T47D (cell line): ENCODE data around the gene EXOC6.

ENCODE experiments used
- DNase-seq, 2 experiments: peaks; one replicate each; pipeline versions ENCODE4 v3.0.0 to v3.0.0-alpha.2; 2011 to 2012; ENCODE audit warnings: low read depth in 1 of 2, low spot score in 1 of 2
- JUND ChIP-seq: IDR thresholded peaks from 2 replicates; pipeline ENCODE4 v1.6.1; 2012; ENCODE audit warnings: low read depth
- in situ Hi-C: cut with HindIII; loops from 2 replicates; pipeline ENCODE4 v1.10.0; 2016; ENCODE audit warnings: low sequenced_read_pairs, low pct_unique_long_range_greater_than_20kb

Gene EXOC6, protein sequence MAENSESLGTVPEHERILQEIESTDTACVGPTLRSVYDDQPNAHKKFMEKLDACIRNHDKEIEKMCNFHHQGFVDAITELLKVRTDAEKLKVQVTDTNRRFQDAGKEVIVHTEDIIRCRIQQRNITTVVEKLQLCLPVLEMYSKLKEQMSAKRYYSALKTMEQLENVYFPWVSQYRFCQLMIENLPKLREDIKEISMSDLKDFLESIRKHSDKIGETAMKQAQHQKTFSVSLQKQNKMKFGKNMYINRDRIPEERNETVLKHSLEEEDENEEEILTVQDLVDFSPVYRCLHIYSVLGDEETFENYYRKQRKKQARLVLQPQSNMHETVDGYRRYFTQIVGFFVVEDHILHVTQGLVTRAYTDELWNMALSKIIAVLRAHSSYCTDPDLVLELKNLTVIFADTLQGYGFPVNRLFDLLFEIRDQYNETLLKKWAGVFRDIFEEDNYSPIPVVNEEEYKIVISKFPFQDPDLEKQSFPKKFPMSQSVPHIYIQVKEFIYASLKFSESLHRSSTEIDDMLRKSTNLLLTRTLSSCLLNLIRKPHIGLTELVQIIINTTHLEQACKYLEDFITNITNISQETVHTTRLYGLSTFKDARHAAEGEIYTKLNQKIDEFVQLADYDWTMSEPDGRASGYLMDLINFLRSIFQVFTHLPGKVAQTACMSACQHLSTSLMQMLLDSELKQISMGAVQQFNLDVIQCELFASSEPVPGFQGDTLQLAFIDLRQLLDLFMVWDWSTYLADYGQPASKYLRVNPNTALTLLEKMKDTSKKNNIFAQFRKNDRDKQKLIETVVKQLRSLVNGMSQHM

GRCh38 chr10:92848441-92849233, at the start of gene EXOC6:
Gene EXOC6 (plus strand): TSS chr10:92848520. CDS start chr10:92848534, 14 bp downstream.
- in situ Hi-C loops, result no loop called here
- no peak for TF ChIP-seq JUND
- peak; percentile 86 to 94 for DNase-seq

DNA sequence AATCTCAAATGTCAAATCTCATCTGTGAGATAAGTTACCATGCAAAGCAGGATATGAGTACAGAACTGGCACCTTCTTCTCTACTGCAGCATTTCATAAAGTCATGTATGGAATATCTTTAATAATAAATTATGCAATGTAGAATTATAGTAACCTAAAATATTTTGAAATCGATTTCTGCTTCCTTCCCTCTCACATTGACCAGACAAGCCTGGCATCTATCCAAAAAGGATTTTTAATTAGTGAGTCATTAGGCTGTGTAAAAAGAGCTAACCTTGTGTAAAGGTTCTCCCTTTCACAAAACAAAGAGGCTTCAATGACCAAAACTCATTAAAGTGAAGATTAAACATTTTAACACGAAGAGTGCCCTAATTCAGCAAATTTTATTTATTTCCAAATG, 48.8 kb upstream of the EXOC6 start:
- no peak for TF ChIP-seq JUND
- in situ Hi-C loops, result no loop called here
- DNase-seq, result no peak

DNA sequence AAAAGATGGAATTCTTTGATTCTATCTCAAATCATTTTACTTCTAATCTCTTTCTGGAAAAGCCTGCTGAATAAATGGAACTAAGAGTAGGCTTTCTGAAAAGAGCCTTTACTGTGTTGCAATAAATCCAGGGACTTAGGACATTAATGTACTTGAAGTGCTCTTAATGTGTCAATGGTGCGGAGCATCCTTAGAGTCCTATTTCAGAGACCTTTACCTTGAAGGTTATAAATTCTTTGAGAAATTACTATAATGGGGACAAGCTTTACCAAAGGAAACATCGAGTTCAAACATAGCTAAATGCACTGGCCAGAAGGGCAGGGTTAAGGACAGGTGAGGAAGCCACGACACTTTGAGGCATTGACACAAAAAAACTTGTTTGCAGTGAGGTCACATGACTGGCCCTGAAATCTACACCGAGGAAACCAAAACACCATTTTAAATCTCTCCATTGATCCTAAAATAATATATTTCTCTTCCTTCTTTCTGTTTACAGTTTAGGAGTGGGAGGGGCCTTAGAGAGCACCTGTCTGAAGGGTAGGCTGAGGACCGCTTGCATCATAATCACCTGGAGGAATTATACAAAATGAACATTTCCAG, 48.1 kb upstream of the EXOC6 start:
- in situ Hi-C loops, result no loop called here

GRCh38 chr10:92801978-92802872, 46.1 kb upstream of the EXOC6 start:
- no peak for DNase-seq
- in situ Hi-C loops, result no loop called here
- no peak for TF ChIP-seq JUND

More for the DNA sequence above, 48.1 kb upstream of the EXOC6 start:
- TF ChIP-seq JUND, result no peak
- DNase-seq, result no peak

DNA sequence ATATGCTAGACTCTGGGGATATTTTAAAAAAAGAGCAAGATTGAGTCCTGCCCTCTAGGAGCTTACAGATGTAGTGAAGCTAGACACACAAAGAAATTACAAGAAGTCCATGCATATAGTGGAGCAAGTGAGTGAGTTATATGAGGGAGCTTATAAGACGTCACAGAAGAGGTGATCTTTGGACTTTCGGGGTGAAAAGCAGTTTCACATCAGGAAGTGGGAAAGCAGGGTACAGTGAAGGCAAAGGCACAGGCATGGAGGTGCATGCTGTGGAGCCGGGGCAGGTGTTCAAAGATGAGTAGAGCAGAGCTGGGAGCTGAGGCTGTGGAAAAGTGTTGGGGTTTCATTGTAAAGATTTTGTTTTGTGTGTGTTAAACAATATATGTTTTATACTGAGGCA, 38.5 kb upstream of the EXOC6 start:
- in situ Hi-C loops, result no loop called here
- no peak for TF ChIP-seq JUND
- DNase-seq, result no peak

DNA sequence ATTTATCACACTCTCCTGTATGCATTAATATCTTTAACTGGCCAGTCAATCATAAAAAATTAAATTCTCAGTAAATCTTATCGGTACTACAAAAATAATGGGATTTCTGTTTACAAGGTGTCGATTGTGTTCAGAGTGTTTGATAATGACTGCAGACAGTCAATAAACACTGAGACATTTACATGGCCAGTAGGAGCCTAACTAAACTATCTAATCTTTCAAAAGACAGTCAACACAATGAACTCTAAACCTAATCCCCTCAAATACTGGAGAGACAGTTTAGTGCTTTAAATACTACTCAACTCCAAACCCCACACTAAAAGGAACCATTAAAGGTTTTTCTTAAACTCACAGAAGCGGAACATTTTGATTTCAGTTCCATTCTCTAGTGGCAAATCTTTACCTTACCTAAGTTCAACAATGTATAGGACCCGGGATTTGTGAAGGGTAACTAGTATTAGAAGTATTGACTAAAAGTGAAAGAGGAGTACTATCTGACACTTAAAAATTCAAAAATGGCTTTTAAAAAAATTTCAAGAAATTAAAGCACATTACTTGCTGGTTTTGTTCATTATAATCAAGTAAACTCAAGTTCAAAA, 37.3 kb upstream of the EXOC6 start:
- in situ Hi-C loops, result no loop called here
- no peak for TF ChIP-seq JUND
- DNase-seq, result no peak

DNA sequence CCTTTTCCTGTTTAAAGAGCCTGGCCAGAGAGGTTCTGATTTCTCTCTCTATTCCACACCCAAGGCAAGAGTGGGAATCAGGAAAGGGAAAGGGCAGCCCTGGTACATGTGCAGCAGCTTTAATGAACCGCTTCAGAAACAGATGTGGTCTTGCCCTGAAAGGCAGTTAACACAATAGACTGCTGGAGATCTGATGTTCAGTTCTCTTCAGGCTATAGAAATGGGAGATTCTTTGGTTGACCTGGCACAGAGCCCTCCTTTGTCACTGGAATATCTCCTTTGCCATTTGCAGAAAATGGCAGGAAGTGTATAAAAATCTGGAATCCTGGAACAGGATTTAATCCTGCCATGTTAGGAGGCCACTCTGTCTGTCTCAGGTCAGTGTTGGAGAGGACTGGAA, 36.3 kb upstream of the EXOC6 start:
- TF ChIP-seq JUND, result no peak
- in situ Hi-C loops, result no loop called here
- DNase-seq, result no peak

DNA sequence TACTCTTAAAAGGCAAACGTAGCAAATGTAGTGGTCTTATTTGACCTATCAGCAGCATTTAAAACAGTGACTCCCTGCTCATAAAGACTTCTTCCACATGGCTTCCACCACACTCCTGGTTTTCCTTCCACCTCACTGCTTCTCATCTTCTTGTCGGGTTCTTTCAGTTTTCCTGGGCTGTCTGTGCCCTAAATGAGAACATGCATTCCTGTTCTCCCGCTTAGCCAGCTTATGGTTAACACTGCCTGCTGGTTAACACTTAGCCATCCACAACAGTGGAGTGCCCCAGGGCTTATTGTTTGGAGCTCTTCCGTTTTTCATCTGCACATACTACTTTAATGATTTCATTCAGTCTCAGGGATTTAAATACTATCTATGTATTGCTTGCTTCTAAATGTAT, 34.3 kb upstream of the EXOC6 start:
- TF ChIP-seq JUND, result no peak
- no peak for DNase-seq
- in situ Hi-C loops, result no loop called here

DNA sequence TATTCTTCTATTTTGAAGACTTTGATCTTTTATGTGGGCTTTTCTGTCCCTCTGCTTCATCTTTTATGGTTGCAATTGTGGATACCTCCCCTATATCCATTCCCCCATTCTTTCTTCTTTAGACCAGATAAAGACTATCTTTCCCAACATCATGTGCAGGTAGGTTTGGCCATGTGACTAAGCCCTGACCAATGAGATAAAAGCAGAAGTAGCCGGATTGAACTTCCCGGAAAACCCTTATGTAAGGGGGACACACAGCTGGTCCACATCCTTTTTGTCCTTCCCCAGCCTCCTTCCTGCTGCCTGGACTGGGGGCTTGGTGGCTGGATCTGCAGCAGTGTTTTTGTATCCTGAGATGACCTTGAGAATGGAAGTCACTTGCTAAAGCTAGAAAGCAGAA, 33.5 kb upstream of the EXOC6 start:
- no peak for DNase-seq
- TF ChIP-seq JUND, result no peak
- in situ Hi-C loops, result no loop called here

GRCh38 chr10:92816091-92816531, 32.2 kb upstream of the EXOC6 start:
- DNase-seq, result no peak
- no peak for TF ChIP-seq JUND
- in situ Hi-C loops, result no loop called here

- no peak for TF ChIP-seq JUND
- DNase-seq, result no peak
- in situ Hi-C loops, result no loop called here
These were observed 26.2 kb upstream of the EXOC6 start for GRCh38 chr10:92822060-92822634.
